Fibroblast of lung (primary cell): Measurements from ENCODE around the gene SEMA3B.

Source experiments
- EZH2 ChIP-seq: IDR thresholded peaks from 2 replicates; pipeline ENCODE4 v1.5.1; 2012; ENCODE audit warnings: low read length, control low read depth, mild to moderate bottlenecking; ENCODE audit errors: missing control alignments
- TF ChIP-seq, protein P1 (sequence below), 2 donors: IDR thresholded peaks in 1 of 2; conservative IDR thresholded peaks in 1 of 2; 1 replicate in 1 of 2; 2 replicates in 1 of 2; pipeline ENCODE4 v1.5.1; 2011 to 2012; ENCODE audit warnings: low read length in 2 of 2, control low read depth in 1 of 2, inconsistent platforms in 1 of 2, low read depth in 1 of 2, mild to moderate bottlenecking in 1 of 2

DNA sequence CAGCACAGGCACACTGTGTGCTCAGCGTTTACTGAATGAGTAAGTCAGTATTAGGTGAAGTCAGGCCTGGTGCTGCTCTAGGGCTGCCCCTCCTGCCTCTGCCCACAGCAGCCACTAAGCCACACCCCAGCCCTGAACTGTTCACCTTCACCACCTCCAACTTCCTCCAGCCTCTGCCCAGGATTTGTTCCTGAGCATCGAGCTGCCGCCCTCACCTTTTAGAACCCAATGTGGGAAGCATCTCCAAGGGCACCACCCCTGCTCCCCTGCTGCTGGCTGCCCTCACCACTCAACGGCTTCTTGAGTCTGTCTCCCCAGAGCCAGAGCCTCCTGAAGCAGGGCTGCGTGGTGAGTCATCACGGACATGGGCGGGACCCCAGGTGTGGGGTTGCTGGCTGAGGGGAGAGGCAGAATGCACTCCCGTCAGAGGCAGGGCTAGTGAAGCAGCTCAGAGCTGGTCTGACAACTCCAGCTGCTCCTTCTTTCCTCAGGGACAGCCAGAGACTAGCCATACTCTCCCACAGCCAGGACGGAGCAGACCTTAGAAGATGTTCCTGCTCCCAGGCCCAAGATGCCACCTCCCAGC lies 47.8 kb downstream of the SEMA3B start:
- TF ChIP-seq, protein P1, sequence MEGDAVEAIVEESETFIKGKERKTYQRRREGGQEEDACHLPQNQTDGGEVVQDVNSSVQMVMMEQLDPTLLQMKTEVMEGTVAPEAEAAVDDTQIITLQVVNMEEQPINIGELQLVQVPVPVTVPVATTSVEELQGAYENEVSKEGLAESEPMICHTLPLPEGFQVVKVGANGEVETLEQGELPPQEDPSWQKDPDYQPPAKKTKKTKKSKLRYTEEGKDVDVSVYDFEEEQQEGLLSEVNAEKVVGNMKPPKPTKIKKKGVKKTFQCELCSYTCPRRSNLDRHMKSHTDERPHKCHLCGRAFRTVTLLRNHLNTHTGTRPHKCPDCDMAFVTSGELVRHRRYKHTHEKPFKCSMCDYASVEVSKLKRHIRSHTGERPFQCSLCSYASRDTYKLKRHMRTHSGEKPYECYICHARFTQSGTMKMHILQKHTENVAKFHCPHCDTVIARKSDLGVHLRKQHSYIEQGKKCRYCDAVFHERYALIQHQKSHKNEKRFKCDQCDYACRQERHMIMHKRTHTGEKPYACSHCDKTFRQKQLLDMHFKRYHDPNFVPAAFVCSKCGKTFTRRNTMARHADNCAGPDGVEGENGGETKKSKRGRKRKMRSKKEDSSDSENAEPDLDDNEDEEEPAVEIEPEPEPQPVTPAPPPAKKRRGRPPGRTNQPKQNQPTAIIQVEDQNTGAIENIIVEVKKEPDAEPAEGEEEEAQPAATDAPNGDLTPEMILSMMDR (conservative IDR thresholded peaks at IDR 0.05 in 1 of 2, IDR thresholded peaks at IDR 0.05 in 1 of 2; ENCODE audit: low read depth in 1 of 2, low read length in 2 of 2), result no peak
- TF ChIP-seq EZH2, result no peak
